ENCODE measurements around the gene SF3B1.

The SF3B1 gene

DNA sequence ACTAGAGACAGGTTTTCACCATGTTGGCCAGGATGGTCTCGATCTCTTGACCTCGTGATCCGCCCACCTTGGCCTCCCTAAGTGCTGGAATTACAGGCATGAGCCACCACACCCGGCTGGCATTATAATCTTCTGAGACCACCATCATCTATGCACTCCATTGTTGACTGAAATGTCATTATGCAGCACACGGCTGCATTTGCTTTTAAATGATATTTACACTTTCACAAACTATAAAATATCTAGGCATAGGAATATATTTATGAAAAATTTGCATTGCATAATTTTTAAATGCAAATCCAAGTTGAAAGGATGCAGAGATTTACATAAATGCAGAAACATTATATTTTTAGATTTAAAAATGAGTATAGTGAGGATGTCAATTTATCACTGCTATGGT, 94.2 kb downstream of the SF3B1 start:
- no peak for DNase-seq (ENCODE audit: low spot score)
